Measurements from ENCODE around the gene FGA. TPM values are rescaled to one million over a fixed set of nuclear protein-coding genes. Genes with fewer than 3 reads are reported as not detected.
"Not testable (repeated sequence)": the region's sequence is repeated elsewhere in the genome, so short reads cannot be mapped to it uniquely, and the experiment has no call there.

FGA gene
- total and polyA plus RNA-seq, 9 of the 15 experiments (the other 6 are each of a cell fraction or from before 2014, with no cell fraction given): 0.04 to 2.5 (median 0.07) TPM; not detected in 5

DNA sequence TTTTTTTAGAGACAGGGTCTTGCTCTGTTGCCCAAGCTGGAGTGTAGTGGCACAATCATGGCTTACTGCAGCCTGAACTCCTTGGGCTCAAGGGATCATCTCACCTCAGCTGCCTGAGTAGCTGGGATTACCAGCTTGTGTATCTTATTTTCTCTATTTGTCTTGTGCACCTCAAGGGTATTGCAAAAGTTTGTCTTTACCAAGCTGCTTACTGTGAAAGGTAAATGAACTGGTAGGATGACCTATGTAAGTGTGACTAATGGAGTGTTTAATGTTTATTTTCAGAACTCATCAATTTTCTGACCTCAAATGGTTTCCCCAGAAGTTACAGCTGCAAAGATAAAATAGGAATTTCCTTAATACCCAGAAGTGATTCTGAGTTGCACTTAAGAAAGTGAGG, 5.3 kb upstream of the FGA start (continued):
- TF ChIP-seq POLR2B (IDR thresholded peaks at IDR 0.05; ENCODE audit: low read depth, partially characterized antibody) (no peak), SAFB2 (IDR thresholded peaks at IDR 0.05; ENCODE audit: borderline replicate concordance, low read depth, low read length, severe bottlenecking) (no peak)

DNA sequence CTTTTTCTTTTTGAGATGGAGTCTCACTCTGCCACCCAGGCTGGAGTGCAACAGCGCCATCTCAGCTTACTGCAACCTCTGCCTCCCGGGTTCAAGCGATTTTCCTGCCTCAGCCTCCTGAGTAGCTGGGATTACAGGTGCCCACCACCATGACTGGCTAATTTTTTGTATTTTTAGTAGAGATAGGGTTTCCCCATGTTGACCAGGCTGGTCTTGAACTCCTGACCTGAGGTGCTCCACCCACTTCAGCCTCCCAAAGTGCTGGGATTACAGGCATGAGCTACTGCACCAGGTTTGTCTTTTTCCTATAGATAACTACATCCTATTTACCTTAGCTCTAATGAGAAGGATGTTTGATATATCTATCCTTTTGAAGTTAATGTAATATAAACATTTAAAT, 3.8 kb upstream of the FGA start:
- ATAC-seq; H3K9ac ChIP-seq (ENCODE audit: insufficient read depth in 1 of 2, low read depth in 2 of 2, low read length in 2 of 2); H3K9me3 ChIP-seq (replicated peaks; ENCODE audit: control insufficient read depth, insufficient read depth, low read depth, low read length); H2AFZ ChIP-seq (ENCODE audit: low read depth, low read length); in situ Hi-C loops (cut with MboI); DNase-seq (ENCODE audit: extremely low read depth in 1 of 4, low spot score in 3 of 4); H3K4me1 ChIP-seq (replicated peaks in 1 of 2; ENCODE audit: control insufficient read depth in 2 of 2, insufficient read depth in 2 of 2, low read length in 2 of 2); H4K20me1 ChIP-seq (replicated peaks; ENCODE audit: control insufficient read depth, insufficient read depth, low read length); H3K9me1 ChIP-seq (ENCODE audit: control insufficient read depth, insufficient read depth, low read length); H3K36me3 ChIP-seq (ENCODE audit: control insufficient read depth, insufficient read depth, low read length); H3K27me3 ChIP-seq (ENCODE audit: control insufficient read depth in 2 of 2, insufficient read depth in 2 of 2, low read length in 2 of 2); H3K4me3 ChIP-seq; intact Hi-C loops (cut with micrococcal nuclease); BruUV-seq (replicated peaks); FAIRE-seq; H3K4me2 ChIP-seq (ENCODE audit: insufficient read depth, low read length); H3K27ac ChIP-seq (ENCODE audit: extremely low read depth, low read depth, low read length); CTCF ChIA-PET (ENCODE audit: low intra/inter-chr PET ratio); H3K79me2 ChIP-seq (ENCODE audit: control insufficient read depth, insufficient read depth, low read length): not testable (repeated sequence)
- 0% methylated on average over 3 of the region's 3 CpGs for whole genome bisulfite sequencing (ENCODE audit: insufficient coverage, low coverage, missing lambda C conversion rate)
- POLR2A ChIA-PET: interaction anchor here (1.2 to 1.4 kb wide), 2 partner anchors 9 to 13 kb away, joined by 3 to 7 read pairs; no protein-coding TSS in a partner anchor

DNA sequence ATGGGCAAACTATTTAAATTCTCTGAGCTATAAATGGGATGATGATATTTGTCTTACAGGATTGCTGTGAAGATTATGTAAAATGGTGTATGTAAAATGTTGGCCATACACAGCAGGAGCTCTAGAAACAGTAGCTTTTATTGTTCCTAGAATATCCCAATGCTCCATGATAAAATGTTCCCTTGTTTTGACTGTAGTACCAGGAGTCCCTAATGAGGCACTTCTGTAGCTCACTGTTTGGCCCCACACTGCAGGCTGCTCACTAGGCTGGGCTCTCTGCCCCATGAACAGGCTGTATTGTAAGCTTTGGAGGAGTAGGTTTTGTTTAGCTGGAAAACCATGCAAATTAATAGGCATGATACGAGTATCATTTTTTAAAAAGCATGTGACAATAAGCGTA, 3.3 kb upstream of the FGA start:
- Histone ChIP-seq H3K4me3 (no peak overlapping the region), H3K4me2 (ENCODE audit: insufficient read depth, low read length) (no peak overlapping the region), H3K27me3 (ENCODE audit: control insufficient read depth in 2 of 2, insufficient read depth in 2 of 2, low read length in 2 of 2) (0 out of 5 replicates have a peak, but pooled peaks cover 1 to 4% of the 10 kb centered on the region in 2 experiments), H3K36me3 (ENCODE audit: control insufficient read depth, insufficient read depth, low read length) (no peaks in the 10 kb centered on the region), H3K79me2 (ENCODE audit: control insufficient read depth, insufficient read depth, low read length) (no peaks in the 10 kb centered on the region), H3K27ac (ENCODE audit: extremely low read depth, low read depth, low read length) (no peak overlapping the region), H3K4me1 (replicated peaks in 1 of 2; ENCODE audit: control insufficient read depth in 2 of 2, insufficient read depth in 2 of 2, low read length in 2 of 2) (no peaks in the 10 kb centered on the region), H3K9ac (ENCODE audit: insufficient read depth in 1 of 2, low read depth in 2 of 2, low read length in 2 of 2) (no peak overlapping the region), H2AFZ (ENCODE audit: low read depth, low read length) (no peak overlapping the region), H3K9me1 (ENCODE audit: control insufficient read depth, insufficient read depth, low read length) (no peaks in the 10 kb centered on the region), H4K20me1 (replicated peaks; ENCODE audit: control insufficient read depth, insufficient read depth, low read length) (no peaks in the 10 kb centered on the region), H3K9me3 (replicated peaks; ENCODE audit: control insufficient read depth, insufficient read depth, low read depth, low read length) (no peaks in the 10 kb centered on the region)
- FAIRE-seq (no peak), ATAC-seq (no peak), DNase-seq (ENCODE audit: extremely low read depth in 1 of 4, low spot score in 3 of 4) (no peak)
- TF ChIP-seq ZNF274 (IDR thresholded peaks at IDR 0.05; ENCODE audit: borderline replicate concordance, low read depth, low read length): no peak
- intact Hi-C loops (cut with micrococcal nuclease): no loop called here
- in situ Hi-C loops (cut with MboI): no loop called here
- CTCF ChIA-PET (ENCODE audit: low intra/inter-chr PET ratio): no interaction called here
- BruUV-seq (replicated peaks): no TSS peak
- POLR2A ChIA-PET: interaction anchor here (1.2 to 1.4 kb wide), 2 partner anchors 10 to 12 kb away, joined by 3 to 7 read pairs; no protein-coding TSS in a partner anchor
- 4% methylated on average over 2 of the region's 2 CpGs for WGBS (ENCODE audit: insufficient coverage, low coverage, missing lambda C conversion rate)

Data from K562 (cell line).